Activated CD8-positive, alpha-beta memory T cell treated with anti-CD3 and anti-CD28 coated beads, Interleukin-2, amount 10 ng/mL, durations not matched to agents 7 days and 5 days (primary cell): ENCODE results near the gene PPP1R2. TPM values are rescaled to one million over a fixed set of nuclear protein-coding genes. Genes with fewer than 3 reads are reported as not detected.
A peak's percentile ranks its signal among the peaks of the same experiment; 100 is the strongest.
"Not testable (repeated sequence)": the region's sequence is repeated elsewhere in the genome, so short reads cannot be mapped to it uniquely, and the experiment has no call there.

Source experiments
- ATAC-seq: fragments of 150-1000 bp; cut with Tn5 transposase; one replicate; pipeline ENCODE4 v1.10.0; 2021; ENCODE audit warnings: moderate library complexity
- CTCF ChIA-PET: fragments of 350-600 bp; sonication (Branson Sonifier 250); formaldehyde crosslinking; loops from one replicate; lab custom pipeline; 2021; ENCODE audit warnings: antibody characterized with exemption; lab: Charles Lee
- DNase-seq: peaks from one replicate; pipeline ENCODE4 v3.0.0-alpha.2; 2020
- H3K27ac Mint-ChIP-seq: one replicate; pipeline ENCODE4 v1.8.0; 2021; ENCODE audit warnings: mild to moderate bottlenecking, mixed read lengths
- H3K27me3 Mint-ChIP-seq: one replicate; pipeline ENCODE4 v1.8.0; 2021; ENCODE audit warnings: mixed read lengths
- H3K36me3 Mint-ChIP-seq: one replicate; pipeline ENCODE4 v1.8.0; 2021; ENCODE audit warnings: mild to moderate bottlenecking, mixed read lengths
- H3K4me1 Mint-ChIP-seq: one replicate; pipeline ENCODE4 v1.8.0; 2021; ENCODE audit warnings: mixed read lengths
- H3K4me3 Mint-ChIP-seq: one replicate; pipeline ENCODE4 v1.8.0; 2021; ENCODE audit warnings: mild to moderate bottlenecking, moderate library complexity, mixed read lengths
- H3K9me3 Mint-ChIP-seq: one replicate; pipeline ENCODE4 v1.8.0; 2022; ENCODE audit warnings: low read depth, mixed read lengths
- total RNA-seq, 2 experiments: library from RNA; stranded (reverse); gene quantifications; one replicate each; pipeline ENCODE4 v1.2.3, GENCODE V29; 2021

Gene PPP1R2
- total RNA-seq, result 10 to 100 TPM; 72.0 to 91.8 TPM

- no peaks in the 10 kb centered on the region for H3K9me3 Mint-ChIP-seq
- H3K36me3 Mint-ChIP-seq, result peaks cover 17% of the 10 kb centered on the region
- H3K4me3 Mint-ChIP-seq, result peak within 1 kb of the TSS; percentile 96
- DNase-seq (peak; percentile 92), ATAC-seq (peak; percentile 80)
- H3K27me3 Mint-ChIP-seq, result no peaks in the 10 kb centered on the region
- CTCF ChIA-PET, result interaction anchor here (0.9 to 12.1 kb wide), 8 partner anchors 8 to 352 kb away, joined by 3 to 115 read pairs (median 5); partner anchors contain the start of gene XXYLT1
- H3K4me1 Mint-ChIP-seq, result peaks cover 72% of the 10 kb centered on the region
- peak within 1 kb of the TSS; percentile 90 for H3K27ac Mint-ChIP-seq
These were observed at the start of gene PPP1R2 for GRCh38 chr3:195542698-195543499. TSS of gene PPP1R2 (minus strand) at chr3:195543325. CDS start at chr3:195543025, 300 bp downstream.

DNA sequence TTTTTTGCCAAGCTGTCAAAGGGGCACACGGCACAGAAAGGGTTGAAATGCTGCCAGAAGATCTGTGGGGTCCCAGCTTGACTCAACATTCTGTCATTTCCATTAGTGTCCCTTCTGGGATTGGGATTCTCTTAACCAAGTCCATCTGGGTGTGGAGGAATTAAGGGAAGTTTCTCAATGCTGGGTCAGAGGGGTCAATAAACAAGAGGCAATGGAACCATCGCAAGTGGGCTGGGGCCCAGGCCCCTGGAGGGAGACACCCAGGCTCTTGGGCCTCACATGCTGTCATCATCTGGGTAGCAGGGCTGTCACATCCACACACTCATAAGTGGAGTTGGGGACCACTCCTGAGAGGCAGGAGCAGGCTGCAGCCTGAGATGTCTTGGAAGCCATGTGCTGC is 48.7 kb upstream of the PPP1R2 start:
- no peak overlapping the region for H3K4me3 Mint-ChIP-seq
- no peaks in the 10 kb centered on the region for H3K9me3 Mint-ChIP-seq
- DNase-seq, result no peak
- no peaks in the 10 kb centered on the region for H3K36me3 Mint-ChIP-seq
- H3K27me3 Mint-ChIP-seq, result no peaks in the 10 kb centered on the region
- no peak overlapping the region for H3K27ac Mint-ChIP-seq
- ATAC-seq, result no peak
- CTCF ChIA-PET, result no interaction called here
- H3K4me1 Mint-ChIP-seq, result no peaks in the 10 kb centered on the region

GRCh38 chr3:195591220-195591619 is 48.1 kb upstream of the PPP1R2 start:
- H3K27me3 Mint-ChIP-seq, result no peaks in the 10 kb centered on the region
- H3K36me3 Mint-ChIP-seq, result no peaks in the 10 kb centered on the region
- peaks cover 2% of the 10 kb centered on the region for H3K4me1 Mint-ChIP-seq
- no peak overlapping the region for H3K4me3 Mint-ChIP-seq
- H3K9me3 Mint-ChIP-seq, result no peaks in the 10 kb centered on the region
- ATAC-seq (no peak), DNase-seq (no peak)
- H3K27ac Mint-ChIP-seq, result no peak overlapping the region
- CTCF ChIA-PET, result no interaction called here

- H3K27me3 Mint-ChIP-seq, ATAC-seq, H3K27ac Mint-ChIP-seq, CTCF ChIA-PET, DNase-seq, H3K9me3 Mint-ChIP-seq, H3K4me3 Mint-ChIP-seq, H3K4me1 Mint-ChIP-seq, H3K36me3 Mint-ChIP-seq: not testable (repeated sequence)
These were observed 47.3 kb upstream of the PPP1R2 start for GRCh38 chr3:195590381-195590780.

GRCh38 chr3:195589796-195590195 is 46.7 kb upstream of the PPP1R2 start:
- H3K27ac Mint-ChIP-seq, H3K27me3 Mint-ChIP-seq, H3K4me3 Mint-ChIP-seq, DNase-seq, ATAC-seq, H3K36me3 Mint-ChIP-seq, CTCF ChIA-PET, H3K4me1 Mint-ChIP-seq, H3K9me3 Mint-ChIP-seq: not testable (repeated sequence)

DNA sequence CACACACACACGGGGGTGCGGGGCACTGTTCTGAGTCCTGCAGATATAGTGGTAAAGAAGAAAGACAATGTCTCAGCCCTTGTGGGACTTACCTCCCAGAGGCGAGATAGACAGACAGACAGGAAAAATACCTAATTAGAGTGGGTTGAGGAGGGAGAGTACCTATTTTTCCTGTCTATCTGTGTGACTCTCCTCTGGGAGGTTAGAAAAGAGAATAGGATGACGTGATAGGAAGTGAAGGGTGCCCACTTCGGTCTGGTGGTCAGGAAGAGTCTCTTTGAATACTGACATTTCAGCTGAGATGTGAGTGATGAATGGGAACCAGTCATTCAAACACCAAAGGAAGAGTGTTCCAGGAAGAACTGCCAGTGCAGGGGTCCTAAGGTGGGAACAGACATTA is 44.7 kb upstream of the PPP1R2 start:
- Mint-ChIP-seq H3K27ac (no peak overlapping the region), H3K36me3 (no peaks in the 10 kb centered on the region), H3K27me3 (peaks cover 5% of the 10 kb centered on the region), H3K4me1 (peaks cover 11% of the 10 kb centered on the region), H3K4me3 (no peak overlapping the region), H3K9me3 (no peaks in the 10 kb centered on the region)
- ATAC-seq (peak; percentile 52), DNase-seq (no peak)
- CTCF ChIA-PET, result interaction anchor here (0.7 kb wide), 1 partner anchor 916 kb away, joined by 3 read pairs; the partner anchor contains the start of gene LSG1

- H3K4me1 Mint-ChIP-seq, result peaks cover 11% of the 10 kb centered on the region
- no peak for DNase-seq
- H3K27me3 Mint-ChIP-seq, result peaks cover 5% of the 10 kb centered on the region
- H3K4me3 Mint-ChIP-seq, result no peak overlapping the region
- peak; percentile 13 for ATAC-seq
- no peaks in the 10 kb centered on the region for H3K36me3 Mint-ChIP-seq
- no peaks in the 10 kb centered on the region for H3K9me3 Mint-ChIP-seq
- CTCF ChIA-PET, result interaction anchor here (0.7 kb wide), 1 partner anchor 915 kb away, joined by 3 read pairs; the partner anchor contains the start of gene LSG1
- H3K27ac Mint-ChIP-seq, result no peak overlapping the region
These were observed 44.3 kb upstream of the PPP1R2 start for GRCh38 chr3:195587406-195587805.

DNA sequence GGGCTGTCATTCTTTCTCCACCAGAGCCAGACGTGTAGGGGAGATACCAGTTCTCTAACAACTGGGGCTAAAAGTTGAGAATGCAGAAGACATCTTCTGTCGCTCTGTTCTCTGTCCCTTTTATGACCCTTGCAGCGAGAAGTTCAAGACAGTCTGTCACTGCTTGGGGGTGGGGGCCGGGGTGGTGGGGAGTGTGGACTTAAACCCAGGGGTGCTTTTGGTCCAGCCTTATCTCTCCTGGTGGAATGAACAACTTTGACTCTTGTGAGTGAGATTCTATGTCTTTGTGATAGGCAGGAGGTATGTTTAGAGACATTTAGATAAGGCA is 41.4 kb upstream of the PPP1R2 start:
- H3K4me3 Mint-ChIP-seq, result no peak overlapping the region
- H3K36me3 Mint-ChIP-seq, result no peaks in the 10 kb centered on the region
- H3K9me3 Mint-ChIP-seq, result no peaks in the 10 kb centered on the region
- CTCF ChIA-PET, result no interaction called here
- ATAC-seq (no peak), DNase-seq (no peak)
- peaks cover 20% of the 10 kb centered on the region for H3K4me1 Mint-ChIP-seq
- H3K27me3 Mint-ChIP-seq, result peaks cover 5% of the 10 kb centered on the region
- H3K27ac Mint-ChIP-seq, result no peak overlapping the region

DNA sequence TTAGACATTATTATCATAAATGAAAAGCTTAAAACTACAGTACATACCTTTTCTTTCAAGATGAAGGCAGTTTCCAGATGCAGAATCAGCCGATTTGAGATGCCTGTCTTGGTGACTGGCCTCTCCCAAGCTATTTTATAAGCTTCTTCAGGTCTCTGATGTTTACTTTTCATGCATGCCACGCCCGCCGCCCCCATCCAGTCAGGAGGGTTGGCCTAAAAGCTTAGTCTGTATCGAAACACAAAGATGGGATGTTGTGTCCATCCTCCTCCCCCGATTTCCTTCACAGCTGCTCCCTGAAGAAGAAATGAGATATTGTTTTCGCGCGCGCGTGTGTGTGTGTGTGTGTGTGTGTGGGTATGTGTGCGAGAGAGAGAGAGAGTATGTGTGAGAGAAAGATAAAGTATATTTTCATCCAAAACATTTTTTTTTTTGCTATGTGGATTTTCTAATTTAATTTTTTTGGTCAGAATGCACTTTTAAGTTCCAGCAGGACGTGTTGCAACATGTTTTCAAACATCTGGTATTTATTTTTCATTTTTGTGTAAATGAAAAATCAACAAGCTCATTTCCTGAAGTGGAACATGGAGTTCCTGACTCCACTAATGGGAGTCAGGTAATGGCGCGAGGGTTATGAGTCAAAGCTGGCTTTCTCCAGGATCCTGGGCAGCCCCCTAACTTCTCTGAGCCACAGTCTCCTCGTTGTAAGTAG is 40.9 kb upstream of the PPP1R2 start, which contains the start of gene APOD:
Gene APOD, minus strand, starts transcription at position 110 of the 712 bp plus-strand sequence. CDS start 4,479 bp downstream, outside the sequence.
- Mint-ChIP-seq H3K4me1 (peaks cover 20% of the 10 kb centered on the region), H3K4me3 (no peak within 1 kb of the TSS), H3K27ac (no peak within 1 kb of the TSS), H3K27me3 (peaks cover 5% of the 10 kb centered on the region), H3K36me3 (no peaks in the 10 kb centered on the region), H3K9me3 (no peaks in the 10 kb centered on the region)
- CTCF ChIA-PET, result interaction anchor here (1.2 kb wide), 1 partner anchor 19 kb away, joined by 3 read pairs; no protein-coding TSS in a partner anchor
- ATAC-seq, result no peak
- no peak for DNase-seq

- Mint-ChIP-seq H3K27ac (no peak overlapping the region), H3K4me1 (peaks cover 20% of the 10 kb centered on the region), H3K27me3 (peaks cover 5% of the 10 kb centered on the region), H3K36me3 (no peaks in the 10 kb centered on the region), H3K4me3 (no peak overlapping the region), H3K9me3 (no peaks in the 10 kb centered on the region)
- CTCF ChIA-PET, result interaction anchor here (0.8 to 1.2 kb wide), 2 partner anchors 20 kb away, joined by 3 read pairs; no protein-coding TSS in a partner anchor
- ATAC-seq, result no peak
- no peak for DNase-seq
These were observed 39.8 kb upstream of the PPP1R2 start for GRCh38 chr3:195582947-195583346.

DNA sequence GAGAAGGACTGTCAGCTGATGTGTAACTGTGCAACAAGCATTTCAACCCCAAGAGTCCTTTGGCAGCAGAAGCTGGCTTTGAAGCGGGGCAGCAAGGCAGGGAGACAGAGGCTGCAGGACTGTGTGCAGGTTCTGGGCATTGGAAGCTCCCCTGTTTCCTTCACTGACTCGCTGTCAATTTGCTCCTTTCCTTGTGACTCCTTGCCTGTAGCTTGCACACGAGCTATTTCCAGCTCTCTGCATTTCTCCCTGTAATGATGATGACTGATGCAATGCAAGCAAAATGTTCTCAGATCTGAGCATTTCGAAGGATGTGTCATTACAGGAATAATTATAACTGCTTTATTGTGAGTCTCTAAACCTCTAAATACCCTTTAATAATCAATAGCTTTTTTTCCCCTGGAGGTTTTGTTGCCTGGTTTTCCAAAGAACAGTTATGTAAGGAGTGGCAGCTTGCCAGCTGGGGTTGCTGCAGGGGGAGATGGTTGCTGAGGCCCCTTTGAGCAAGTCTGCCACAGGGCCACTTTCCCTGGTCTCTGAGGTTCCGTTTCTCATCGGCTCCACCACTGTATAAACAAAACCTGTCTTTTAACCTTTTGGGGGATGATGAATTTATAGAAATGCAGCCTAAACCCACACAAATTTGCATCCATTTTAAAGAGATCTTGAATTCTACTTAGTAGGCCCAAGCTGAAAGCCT is 37.8 kb upstream of the PPP1R2 start:
- Mint-ChIP-seq H3K27ac (no peak overlapping the region), H3K4me3 (no peak overlapping the region), H3K9me3 (no peaks in the 10 kb centered on the region), H3K27me3 (peaks cover 10% of the 10 kb centered on the region), H3K36me3 (no peaks in the 10 kb centered on the region), H3K4me1 (peaks cover 16% of the 10 kb centered on the region)
- no peak for ATAC-seq
- CTCF ChIA-PET, result interaction anchor here (0.5 to 1.3 kb wide), 2 partner anchors 14 to 70 kb away, joined by 3 to 6 read pairs; no protein-coding TSS in a partner anchor
- no peak for DNase-seq

- Mint-ChIP-seq H3K4me1 (peaks cover 14% of the 10 kb centered on the region), H3K4me3 (no peak overlapping the region), H3K36me3 (no peaks in the 10 kb centered on the region), H3K9me3 (no peaks in the 10 kb centered on the region), H3K27me3 (peaks cover 5% of the 10 kb centered on the region), H3K27ac (no peak overlapping the region)
- CTCF ChIA-PET, result no interaction called here
- ATAC-seq (no peak), DNase-seq (no peak)
These were observed 36.2 kb upstream of the PPP1R2 start for GRCh38 chr3:195579281-195579680.

DNA sequence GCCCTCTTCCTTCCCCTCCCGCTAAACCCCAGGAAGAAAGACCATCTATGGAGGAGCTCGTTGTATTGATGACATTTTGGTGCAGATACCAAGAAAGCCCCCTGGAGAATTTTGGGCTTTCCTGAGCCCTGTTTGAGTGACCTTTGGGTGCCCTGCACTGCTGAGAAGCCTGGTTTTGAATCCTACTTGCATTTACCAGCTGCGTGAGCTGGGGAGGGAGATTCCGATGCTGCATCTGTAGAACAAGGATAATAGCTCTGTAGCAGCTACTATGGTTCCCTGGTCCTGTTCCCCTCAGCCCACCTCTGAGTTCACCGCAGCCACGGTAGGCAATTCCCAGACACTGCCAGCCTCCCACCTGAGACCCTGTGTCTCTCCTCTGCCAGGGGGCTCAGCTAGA is 35.4 kb upstream of the PPP1R2 start:
- CTCF ChIA-PET, result interaction anchor here (0.6 kb wide), 1 partner anchor 863 kb away, joined by 3 read pairs; no protein-coding TSS in a partner anchor
- Mint-ChIP-seq H3K4me3 (no peak overlapping the region), H3K27me3 (peaks cover 5% of the 10 kb centered on the region), H3K27ac (no peak overlapping the region), H3K36me3 (no peaks in the 10 kb centered on the region), H3K9me3 (no peaks in the 10 kb centered on the region), H3K4me1 (peaks cover 12% of the 10 kb centered on the region)
- ATAC-seq (no peak), DNase-seq (no peak)
